Kidney epithelial cell (primary cell): ENCODE data around the gene GIPR. TPM values are rescaled to one million over a fixed set of nuclear protein-coding genes. Genes with fewer than 3 reads are reported as not detected.
"Not testable (repeated sequence)": the region's sequence is repeated elsewhere in the genome, so short reads cannot be mapped to it uniquely, and the experiment has no call there.

Experiments used
- DNase-seq: peaks from one replicate; pipeline ENCODE4 v3.0.0-alpha.2; 2010; ENCODE audit warnings: low read depth
- H3K27me3 ChIP-seq: 2 replicates; pipeline ENCODE4 v1.6.0; 2011; ENCODE audit warnings: low read length; ENCODE audit not compliant: control insufficient read depth, insufficient read depth
- H3K36me3 ChIP-seq: 2 replicates; pipeline ENCODE4 v1.5.1; 2011; ENCODE audit warnings: low read length; ENCODE audit not compliant: control insufficient read depth, insufficient read depth
- H3K4me3 ChIP-seq: 2 replicates; pipeline ENCODE4 v1.5.1; 2011; ENCODE audit warnings: low read depth, mild to moderate bottlenecking, control low read depth, low read length
- total RNA-seq: library from RNA; depleted of rRNA; stranded (reverse); fragments of >200 nt; gene quantifications from 2 replicates; pipeline ENCODE4 v1.2.3, GENCODE V29; 2015
- TF ChIP-seq, protein P1 (sequence below): IDR thresholded peaks from 2 replicates; pipeline ENCODE4 v1.5.1; 2011; ENCODE audit warnings: mild to moderate bottlenecking, moderate library complexity, low read length, control low read depth, inconsistent platforms; ENCODE audit not compliant: insufficient read depth, poor library complexity, severe bottlenecking

GIPR gene
- total RNA-seq, 1 donor from 2014 or later: 0.46 TPM

DNA sequence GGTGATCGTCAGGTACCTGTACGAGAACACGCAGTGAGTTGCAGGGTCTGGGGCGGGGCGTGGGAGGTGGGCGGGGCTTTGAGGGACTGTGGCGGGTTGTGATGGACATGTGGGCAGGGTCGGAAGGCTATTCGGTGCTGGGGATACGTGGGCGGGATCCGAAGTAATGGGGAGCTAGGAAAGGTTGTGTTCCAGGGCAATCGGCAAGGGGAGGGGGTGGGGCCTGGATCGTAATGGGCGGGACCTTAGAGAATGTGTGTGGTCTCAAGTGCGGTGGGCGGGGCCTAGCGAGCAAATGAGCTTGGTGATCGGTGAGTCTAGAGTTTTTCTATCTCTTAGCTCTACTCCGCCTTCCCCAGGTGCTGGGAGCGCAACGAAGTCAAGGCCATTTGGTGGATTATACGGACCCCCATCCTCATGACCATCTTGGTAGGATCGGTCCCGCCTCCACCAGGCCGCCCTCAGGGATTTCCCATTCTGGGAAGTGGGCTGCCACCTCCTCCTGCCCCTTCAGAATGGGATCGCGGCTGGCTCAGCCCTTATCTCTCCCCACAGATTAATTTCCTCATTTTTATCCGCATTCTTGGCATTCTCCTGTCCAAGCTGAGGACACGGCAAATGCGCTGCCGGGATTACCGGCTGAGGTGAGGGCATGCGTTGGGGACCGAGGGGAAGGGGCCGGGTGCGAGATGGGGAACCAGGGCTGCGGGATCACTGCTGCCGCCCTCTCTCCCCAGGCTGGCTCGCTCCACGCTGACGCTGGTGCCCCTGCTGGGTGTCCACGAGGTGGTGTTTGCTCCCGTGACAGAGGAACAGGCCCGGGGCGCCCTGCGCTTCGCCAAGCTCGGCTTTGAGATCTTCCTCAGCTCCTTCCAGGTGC lies 9.6 kb downstream of the GIPR start:
- peak; percentile 95 for DNase-seq
- no peaks in the 10 kb centered on the region for H3K36me3 ChIP-seq

DNA sequence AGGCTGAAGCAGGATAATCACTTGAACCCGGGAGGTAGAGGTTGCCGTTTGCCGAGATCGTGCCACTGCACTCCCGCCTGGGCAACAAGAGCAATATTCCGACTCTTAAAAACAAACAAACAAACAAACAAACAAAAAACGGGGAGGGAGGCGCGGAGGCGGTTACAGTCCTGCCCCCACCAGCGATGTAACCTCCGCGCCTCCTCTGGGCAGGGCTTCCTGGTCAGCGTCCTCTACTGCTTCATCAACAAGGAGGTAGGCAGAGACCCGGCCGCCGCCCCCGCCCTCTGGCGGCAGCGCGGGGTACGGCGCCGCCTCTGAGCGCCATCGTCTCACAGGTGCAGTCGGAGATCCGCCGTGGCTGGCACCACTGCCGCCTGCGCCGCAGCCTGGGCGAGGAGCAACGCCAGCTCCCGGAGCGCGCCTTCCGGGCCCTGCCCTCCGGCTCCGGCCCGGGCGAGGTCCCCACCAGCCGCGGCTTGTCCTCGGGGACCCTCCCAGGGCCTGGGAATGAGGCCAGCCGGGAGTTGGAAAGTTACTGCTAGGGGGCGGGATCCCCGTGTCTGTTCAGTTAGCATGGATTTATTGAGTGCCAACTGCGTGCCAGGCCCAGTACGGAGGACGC lies 13.5 kb downstream of the GIPR start:
- TF ChIP-seq, protein P1, sequence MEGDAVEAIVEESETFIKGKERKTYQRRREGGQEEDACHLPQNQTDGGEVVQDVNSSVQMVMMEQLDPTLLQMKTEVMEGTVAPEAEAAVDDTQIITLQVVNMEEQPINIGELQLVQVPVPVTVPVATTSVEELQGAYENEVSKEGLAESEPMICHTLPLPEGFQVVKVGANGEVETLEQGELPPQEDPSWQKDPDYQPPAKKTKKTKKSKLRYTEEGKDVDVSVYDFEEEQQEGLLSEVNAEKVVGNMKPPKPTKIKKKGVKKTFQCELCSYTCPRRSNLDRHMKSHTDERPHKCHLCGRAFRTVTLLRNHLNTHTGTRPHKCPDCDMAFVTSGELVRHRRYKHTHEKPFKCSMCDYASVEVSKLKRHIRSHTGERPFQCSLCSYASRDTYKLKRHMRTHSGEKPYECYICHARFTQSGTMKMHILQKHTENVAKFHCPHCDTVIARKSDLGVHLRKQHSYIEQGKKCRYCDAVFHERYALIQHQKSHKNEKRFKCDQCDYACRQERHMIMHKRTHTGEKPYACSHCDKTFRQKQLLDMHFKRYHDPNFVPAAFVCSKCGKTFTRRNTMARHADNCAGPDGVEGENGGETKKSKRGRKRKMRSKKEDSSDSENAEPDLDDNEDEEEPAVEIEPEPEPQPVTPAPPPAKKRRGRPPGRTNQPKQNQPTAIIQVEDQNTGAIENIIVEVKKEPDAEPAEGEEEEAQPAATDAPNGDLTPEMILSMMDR: peak; percentile 84
- DNase-seq: peak; percentile 37

More for the DNA sequence above, 9.6 kb downstream of the GIPR start:
- Histone ChIP-seq H3K27me3 (peaks cover 4% of the 10 kb centered on the region), H3K4me3 (peak overlapping the region; percentile 39)
- TF ChIP-seq, protein P1: peak; percentile 3

DNA sequence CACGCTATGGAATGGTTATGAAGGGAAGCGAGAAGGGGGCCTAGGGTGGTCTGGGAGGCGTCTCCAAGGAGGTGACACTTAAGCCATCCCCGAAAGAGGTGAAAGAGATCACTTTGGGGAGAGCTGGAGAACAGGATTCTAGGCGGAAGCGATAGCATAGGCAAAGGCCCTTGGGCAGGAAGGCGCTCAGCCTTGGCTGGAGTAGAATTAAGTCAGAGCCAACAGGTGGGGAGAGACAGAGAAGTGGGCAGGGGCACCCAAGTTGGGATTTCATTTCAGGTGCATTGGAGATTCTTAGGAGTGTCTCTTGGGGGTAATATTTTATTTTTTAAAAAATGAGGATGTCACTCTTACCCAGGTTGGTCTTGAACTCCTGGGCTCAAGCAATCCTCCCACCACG lies 14.1 kb downstream of the GIPR start:
- Histone ChIP-seq H3K4me3 (no peak overlapping the region), H3K36me3 (peaks cover 2% of the 10 kb centered on the region), H3K27me3 (no peaks in the 10 kb centered on the region)
- DNase-seq: no peak
- TF ChIP-seq, protein P1: no peak

More for the DNA sequence above, 13.5 kb downstream of the GIPR start:
- Histone ChIP-seq H3K4me3 (peak overlapping the region; percentile 27), H3K27me3 (peaks cover 4% of the 10 kb centered on the region), H3K36me3 (peaks cover 2% of the 10 kb centered on the region)

DNA sequence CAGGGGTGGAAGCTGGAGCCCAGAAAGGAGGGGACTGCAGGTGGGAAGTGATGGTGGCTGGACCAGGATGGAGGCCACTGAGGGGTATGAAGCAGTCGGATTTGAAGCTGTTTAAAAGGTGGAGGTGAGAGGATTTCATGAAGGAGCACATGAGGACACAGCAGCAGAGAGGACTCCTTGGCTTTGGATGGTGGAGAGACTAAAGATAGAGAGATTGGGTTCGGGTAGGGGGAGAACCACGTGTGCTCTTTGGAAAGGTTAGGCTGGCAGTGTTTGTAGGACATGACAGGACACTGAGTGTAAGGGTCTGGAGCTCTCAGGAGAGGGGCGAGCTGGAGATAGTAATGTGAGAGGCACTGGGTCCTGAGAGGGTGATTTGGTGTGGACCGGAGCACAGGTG lies 14.9 kb downstream of the GIPR start:
- TF ChIP-seq, protein P1: no peak
- Histone ChIP-seq H3K4me3 (no peak overlapping the region), H3K27me3 (no peaks in the 10 kb centered on the region), H3K36me3 (peaks cover 4% of the 10 kb centered on the region)
- no peak for DNase-seq

DNA sequence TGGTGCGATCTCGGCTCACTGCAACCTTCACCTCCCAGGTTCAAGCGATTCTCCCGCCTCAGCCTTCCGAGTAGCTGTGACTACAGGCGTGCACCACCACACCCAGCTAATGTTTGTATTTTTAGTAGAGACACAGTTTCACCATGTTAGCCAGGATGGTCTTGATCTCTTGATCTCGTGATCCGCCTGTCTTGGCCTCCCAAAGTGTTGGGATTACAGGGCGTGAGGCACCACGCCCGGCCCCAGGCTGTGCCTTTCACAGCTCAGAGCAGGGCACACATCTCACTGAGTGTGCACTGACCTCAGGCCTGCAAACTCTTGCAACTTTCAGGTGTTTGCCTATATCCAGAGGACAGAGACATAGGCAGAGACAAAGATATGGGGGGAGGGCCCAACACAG lies 17.0 kb downstream of the GIPR start:
- DNase-seq, H3K27me3 ChIP-seq, H3K4me3 ChIP-seq, H3K36me3 ChIP-seq: not testable (repeated sequence)

DNA sequence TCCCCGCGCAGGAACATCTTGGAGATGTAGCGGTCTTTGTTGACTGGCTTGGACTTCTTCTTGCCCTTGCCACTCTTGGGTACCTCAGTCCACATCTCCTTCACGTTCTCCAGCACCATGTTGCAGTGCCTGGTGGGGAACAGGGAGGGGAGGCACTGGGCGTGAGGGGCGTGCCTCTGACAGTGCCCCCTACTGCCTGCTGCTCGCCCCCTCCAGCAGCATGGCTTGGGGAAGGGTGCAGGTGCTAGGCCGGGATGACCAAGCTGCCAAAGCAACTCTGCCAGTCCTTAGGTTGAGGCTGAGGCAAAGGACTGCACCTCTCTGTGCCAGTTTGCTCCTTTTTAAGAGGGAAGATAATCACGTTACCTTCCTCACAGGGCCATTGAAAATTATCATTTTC lies 19.6 kb downstream of the GIPR start:
- TF ChIP-seq, protein P1: no peak
- no peak overlapping the region for H3K4me3 ChIP-seq
- peaks cover 4% of the 10 kb centered on the region for H3K36me3 ChIP-seq
- no peaks in the 10 kb centered on the region for H3K27me3 ChIP-seq
- no peak for DNase-seq
